ENCODE results near the gene CDH13. TPM values are rescaled to one million over a fixed set of nuclear protein-coding genes. Genes with fewer than 3 reads are reported as not detected.

The CDH13 gene
- total and polyA plus RNA-seq, 2 experiments from 2014 or later, result 1.6 to 4.4 TPM

DNA sequence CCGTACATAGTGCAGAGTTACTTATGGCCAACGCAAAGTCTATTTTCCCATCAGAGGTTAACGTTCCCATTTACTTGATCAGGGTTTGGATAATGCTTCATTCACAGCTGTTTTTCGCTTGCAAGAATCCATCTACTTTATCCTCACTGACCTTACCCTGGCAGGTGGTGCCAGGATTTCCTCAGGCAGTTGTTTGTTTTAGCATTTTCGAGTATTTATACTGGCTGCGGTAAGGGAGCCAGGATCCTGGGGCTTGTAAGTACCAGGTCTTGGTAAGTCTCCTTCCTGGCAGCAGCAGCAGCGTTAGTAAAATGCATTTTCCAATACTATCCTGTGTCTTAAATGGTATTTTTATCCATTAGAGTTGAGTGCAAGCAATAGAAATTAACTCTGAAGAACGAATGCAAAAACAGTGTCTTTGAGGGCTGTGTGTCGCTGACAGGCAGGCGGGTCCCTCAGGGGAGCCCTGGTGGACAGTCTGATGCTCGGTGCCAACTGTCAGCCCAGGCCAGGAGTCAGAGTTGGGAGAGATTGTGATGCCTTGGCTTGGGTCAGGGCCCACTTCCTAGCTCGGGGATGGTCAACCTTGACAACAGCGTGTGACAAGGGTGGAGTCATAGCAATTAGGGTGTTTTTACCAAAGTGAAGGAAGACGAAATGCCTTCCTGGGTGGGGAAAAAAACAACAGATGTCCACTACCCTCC lies 1088.6 kb downstream of the CDH13 start:
- Mint-ChIP-seq H3K4me3 (no peak overlapping the region), H3K9me3 (no peaks in the 10 kb centered on the region; the same call in 1 of the 3 replicates), H3K36me3 (ENCODE audit: low read depth) (no peaks in the 10 kb centered on the region), H3K27ac (no peak overlapping the region), H3K4me1 (peaks cover 13% of the 10 kb centered on the region; the same call in 2 of the 3 replicates), H3K27me3 (ENCODE audit: insufficient read depth, low read depth, poor library complexity) (peaks cover 5% of the 10 kb centered on the region)
- no peak overlapping the region; the same call in 1 of the 2 replicates for H2AFZ ChIP-seq
- H3K4me3 ChIP-seq, result no peak overlapping the region
- H3K4me1 ChIP-seq (ENCODE audit: insufficient read depth), result no peaks in the 10 kb centered on the region; the same call in 1 of the 2 replicates
- H3K27me3 ChIP-seq (ENCODE audit: insufficient read depth), result no peaks in the 10 kb centered on the region
- no peaks in the 10 kb centered on the region for H3K79me2 ChIP-seq (replicated peaks; ENCODE audit: insufficient read depth)
- ATAC-seq, result no peak; the same call in 2 of the 3 replicates
- H3K27ac ChIP-seq (ENCODE audit: low read depth), result no peak overlapping the region
- TF ChIP-seq, protein P1, sequence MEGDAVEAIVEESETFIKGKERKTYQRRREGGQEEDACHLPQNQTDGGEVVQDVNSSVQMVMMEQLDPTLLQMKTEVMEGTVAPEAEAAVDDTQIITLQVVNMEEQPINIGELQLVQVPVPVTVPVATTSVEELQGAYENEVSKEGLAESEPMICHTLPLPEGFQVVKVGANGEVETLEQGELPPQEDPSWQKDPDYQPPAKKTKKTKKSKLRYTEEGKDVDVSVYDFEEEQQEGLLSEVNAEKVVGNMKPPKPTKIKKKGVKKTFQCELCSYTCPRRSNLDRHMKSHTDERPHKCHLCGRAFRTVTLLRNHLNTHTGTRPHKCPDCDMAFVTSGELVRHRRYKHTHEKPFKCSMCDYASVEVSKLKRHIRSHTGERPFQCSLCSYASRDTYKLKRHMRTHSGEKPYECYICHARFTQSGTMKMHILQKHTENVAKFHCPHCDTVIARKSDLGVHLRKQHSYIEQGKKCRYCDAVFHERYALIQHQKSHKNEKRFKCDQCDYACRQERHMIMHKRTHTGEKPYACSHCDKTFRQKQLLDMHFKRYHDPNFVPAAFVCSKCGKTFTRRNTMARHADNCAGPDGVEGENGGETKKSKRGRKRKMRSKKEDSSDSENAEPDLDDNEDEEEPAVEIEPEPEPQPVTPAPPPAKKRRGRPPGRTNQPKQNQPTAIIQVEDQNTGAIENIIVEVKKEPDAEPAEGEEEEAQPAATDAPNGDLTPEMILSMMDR (conservative IDR thresholded peaks at IDR 0.05; ENCODE audit: low read depth in 2 of 2), result no peak
- TF ChIP-seq CREB1 (CRISPR knock-in tag; IDR thresholded peaks at IDR 0.05; ENCODE audit: low read depth), result no peak
- no peak for TF ChIP-seq STAT1 (IDR thresholded peaks at IDR 0.05; ENCODE audit: unreplicated experiment)
- TF ChIP-seq EZH2 (IDR thresholded peaks at IDR 0.05; ENCODE audit: low read depth, unreplicated experiment), result no peak
- TF ChIP-seq, protein P2, sequence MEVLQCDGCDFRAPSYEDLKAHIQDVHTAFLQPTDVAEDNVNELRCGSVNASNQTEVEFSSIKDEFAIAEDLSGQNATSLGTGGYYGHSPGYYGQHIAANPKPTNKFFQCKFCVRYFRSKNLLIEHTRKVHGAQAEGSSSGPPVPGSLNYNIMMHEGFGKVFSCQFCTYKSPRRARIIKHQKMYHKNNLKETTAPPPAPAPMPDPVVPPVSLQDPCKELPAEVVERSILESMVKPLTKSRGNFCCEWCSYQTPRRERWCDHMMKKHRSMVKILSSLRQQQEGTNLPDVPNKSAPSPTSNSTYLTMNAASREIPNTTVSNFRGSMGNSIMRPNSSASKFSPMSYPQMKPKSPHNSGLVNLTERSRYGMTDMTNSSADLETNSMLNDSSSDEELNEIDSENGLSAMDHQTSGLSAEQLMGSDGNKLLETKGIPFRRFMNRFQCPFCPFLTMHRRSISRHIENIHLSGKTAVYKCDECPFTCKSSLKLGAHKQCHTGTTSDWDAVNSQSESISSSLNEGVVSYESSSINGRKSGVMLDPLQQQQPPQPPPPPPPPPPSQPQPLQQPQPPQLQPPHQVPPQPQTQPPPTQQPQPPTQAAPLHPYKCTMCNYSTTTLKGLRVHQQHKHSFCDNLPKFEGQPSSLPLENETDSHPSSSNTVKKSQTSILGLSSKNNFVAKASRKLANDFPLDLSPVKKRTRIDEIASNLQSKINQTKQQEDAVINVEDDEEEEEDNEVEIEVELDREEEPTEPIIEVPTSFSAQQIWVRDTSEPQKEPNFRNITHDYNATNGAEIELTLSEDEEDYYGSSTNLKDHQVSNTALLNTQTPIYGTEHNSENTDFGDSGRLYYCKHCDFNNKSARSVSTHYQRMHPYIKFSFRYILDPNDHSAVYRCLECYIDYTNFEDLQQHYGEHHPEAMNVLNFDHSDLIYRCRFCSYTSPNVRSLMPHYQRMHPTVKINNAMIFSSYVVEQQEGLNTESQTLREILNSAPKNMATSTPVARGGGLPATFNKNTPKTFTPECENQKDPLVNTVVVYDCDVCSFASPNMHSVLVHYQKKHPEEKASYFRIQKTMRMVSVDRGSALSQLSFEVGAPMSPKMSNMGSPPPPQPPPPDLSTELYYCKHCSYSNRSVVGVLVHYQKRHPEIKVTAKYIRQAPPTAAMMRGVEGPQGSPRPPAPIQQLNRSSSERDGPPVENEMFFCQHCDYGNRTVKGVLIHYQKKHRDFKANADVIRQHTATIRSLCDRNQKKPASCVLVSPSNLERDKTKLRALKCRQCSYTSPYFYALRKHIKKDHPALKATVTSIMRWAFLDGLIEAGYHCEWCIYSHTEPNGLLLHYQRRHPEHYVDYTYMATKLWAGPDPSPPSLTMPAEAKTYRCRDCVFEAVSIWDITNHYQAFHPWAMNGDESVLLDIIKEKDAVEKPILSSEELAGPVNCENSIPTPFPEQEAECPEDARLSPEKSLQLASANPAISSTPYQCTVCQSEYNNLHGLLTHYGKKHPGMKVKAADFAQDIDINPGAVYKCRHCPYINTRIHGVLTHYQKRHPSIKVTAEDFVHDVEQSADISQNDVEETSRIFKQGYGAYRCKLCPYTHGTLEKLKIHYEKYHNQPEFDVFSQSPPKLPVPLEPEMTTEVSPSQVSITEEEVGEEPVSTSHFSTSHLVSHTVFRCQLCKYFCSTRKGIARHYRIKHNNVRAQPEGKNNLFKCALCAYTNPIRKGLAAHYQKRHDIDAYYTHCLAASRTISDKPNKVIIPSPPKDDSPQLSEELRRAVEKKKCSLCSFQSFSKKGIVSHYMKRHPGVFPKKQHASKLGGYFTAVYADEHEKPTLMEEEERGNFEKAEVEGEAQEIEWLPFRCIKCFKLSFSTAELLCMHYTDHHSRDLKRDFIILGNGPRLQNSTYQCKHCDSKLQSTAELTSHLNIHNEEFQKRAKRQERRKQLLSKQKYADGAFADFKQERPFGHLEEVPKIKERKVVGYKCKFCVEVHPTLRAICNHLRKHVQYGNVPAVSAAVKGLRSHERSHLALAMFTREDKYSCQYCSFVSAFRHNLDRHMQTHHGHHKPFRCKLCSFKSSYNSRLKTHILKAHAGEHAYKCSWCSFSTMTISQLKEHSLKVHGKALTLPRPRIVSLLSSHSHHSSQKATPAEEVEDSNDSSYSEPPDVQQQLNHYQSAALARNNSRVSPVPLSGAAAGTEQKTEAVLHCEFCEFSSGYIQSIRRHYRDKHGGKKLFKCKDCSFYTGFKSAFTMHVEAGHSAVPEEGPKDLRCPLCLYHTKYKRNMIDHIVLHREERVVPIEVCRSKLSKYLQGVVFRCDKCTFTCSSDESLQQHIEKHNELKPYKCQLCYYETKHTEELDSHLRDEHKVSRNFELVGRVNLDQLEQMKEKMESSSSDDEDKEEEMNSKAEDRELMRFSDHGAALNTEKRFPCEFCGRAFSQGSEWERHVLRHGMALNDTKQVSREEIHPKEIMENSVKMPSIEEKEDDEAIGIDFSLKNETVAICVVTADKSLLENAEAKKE (CRISPR knock-in tag; IDR thresholded peaks at IDR 0.05), result no peak
- TF ChIP-seq NANOG (IDR thresholded peaks at IDR 0.05; ENCODE audit: borderline replicate concordance), result no peak
- no peak for TF ChIP-seq JUNB (IDR thresholded peaks at IDR 0.05; ENCODE audit: unreplicated experiment)
- no peaks in the 10 kb centered on the region for H3F3A ChIP-seq (replicated peaks; ENCODE audit: low read depth)
- no peaks in the 10 kb centered on the region for H4K20me1 ChIP-seq (replicated peaks; ENCODE audit: insufficient read depth)
- no peaks in the 10 kb centered on the region; the same call in 1 of the 2 replicates for H3K9me2 ChIP-seq (ENCODE audit: insufficient read depth)
- H3K4me2 ChIP-seq, result no peak overlapping the region
- no peak for DNase-seq (ENCODE audit: low spot score)
- no peaks in the 10 kb centered on the region for H3K36me3 ChIP-seq (ENCODE audit: insufficient read depth)

All from GM23338 (cell line).